ENCODE data around the gene SLC14A1. TPM values are rescaled to one million over a fixed set of nuclear protein-coding genes. Genes with fewer than 3 reads are reported as not detected.
"Not testable (repeated sequence)": the region's sequence is repeated elsewhere in the genome, so short reads cannot be mapped to it uniquely, and the experiment has no call there.

The SLC14A1 gene
- total and polyA plus RNA-seq, 4 experiments from 2014 or later = 1.8 to 3.6 (median 3.2) TPM

- intact Hi-C loops (cut with micrococcal nuclease) = no loop called here
- Mint-ChIP-seq H3K4me3 (no peak overlapping the region), H3K9me3 (no peaks in the 10 kb centered on the region), H3K27ac (no peak overlapping the region), H3K27me3 (peaks cover 10 to 24% of the 10 kb centered on the region in 2 donors), H3K4me1 (no peaks in the 10 kb centered on the region), H3K36me3 (no peaks in the 10 kb centered on the region)
- CTCF ChIA-PET (ENCODE audit: partially characterized antibody) = interaction anchor here (1.4 kb wide), 1 partner anchor 54 kb away, joined by 3 read pairs; no protein-coding TSS in a partner anchor
- POLR2A ChIA-PET (ENCODE audit: partially characterized antibody) = no interaction called here
- no peak for DNase-seq
- H3K27ac ChIP-seq (ENCODE audit: low read depth, low read length) = no peak overlapping the region
- H3K27me3 ChIP-seq (ENCODE audit: insufficient read depth, low read length) = no peaks in the 10 kb centered on the region
- H3K4me1 ChIP-seq (ENCODE audit: insufficient read depth, low read length) = no peaks in the 10 kb centered on the region
- H3K36me3 ChIP-seq (ENCODE audit: insufficient read depth, low read length) = no peaks in the 10 kb centered on the region
- no peaks in the 10 kb centered on the region for H3K9me3 ChIP-seq (ENCODE audit: control insufficient read depth in 1 of 2, low read length in 2 of 2)
- H3K4me3 ChIP-seq (ENCODE audit: low read length in 2 of 2) = no peak overlapping the region
Observed at GRCh38 chr18:45753286-45753685, 29.3 kb downstream of the SLC14A1 start.

GRCh38 chr18:45755934-45756333 lies 32.0 kb downstream of the SLC14A1 start:
- Mint-ChIP-seq H3K27ac (no peak overlapping the region), H3K27me3 (peaks cover 17 to 33% of the 10 kb centered on the region in 2 donors), H3K9me3 (no peaks in the 10 kb centered on the region), H3K4me1 (peaks cover 0 to 5% (median 0%) of the 10 kb centered on the region in 4 donors), H3K4me3 (no peak overlapping the region), H3K36me3 (no peaks in the 10 kb centered on the region)
- H3K9me3 ChIP-seq (ENCODE audit: control insufficient read depth in 1 of 2, low read length in 2 of 2) = no peaks in the 10 kb centered on the region
- H3K27ac ChIP-seq (ENCODE audit: low read depth, low read length) = no peak overlapping the region
- H3K4me3 ChIP-seq (ENCODE audit: low read length in 2 of 2) = no peak overlapping the region
- no peak for DNase-seq
- POLR2A ChIA-PET (ENCODE audit: partially characterized antibody) = no interaction called here
- intact Hi-C loops (cut with micrococcal nuclease) = no loop called here
- H3K36me3 ChIP-seq (ENCODE audit: insufficient read depth, low read length) = no peaks in the 10 kb centered on the region
- H3K27me3 ChIP-seq (ENCODE audit: insufficient read depth, low read length) = no peaks in the 10 kb centered on the region
- H3K4me1 ChIP-seq (ENCODE audit: insufficient read depth, low read length) = no peaks in the 10 kb centered on the region
- CTCF ChIA-PET (ENCODE audit: partially characterized antibody) = no interaction called here

- no peaks in the 10 kb centered on the region for H3K36me3 Mint-ChIP-seq
- H3K27me3 ChIP-seq (ENCODE audit: insufficient read depth, low read length) = no peaks in the 10 kb centered on the region
- intact Hi-C loops (cut with micrococcal nuclease) = no loop called here
- no peaks in the 10 kb centered on the region for H3K36me3 ChIP-seq (ENCODE audit: insufficient read depth, low read length)
- H3K27ac ChIP-seq (ENCODE audit: low read depth, low read length) = no peak overlapping the region
- CTCF ChIA-PET (ENCODE audit: partially characterized antibody) = interaction anchor here (1.3 kb wide), 1 partner anchor 12 kb away, joined by 3 read pairs; no protein-coding TSS in a partner anchor
- no peaks in the 10 kb centered on the region for H3K9me3 ChIP-seq (ENCODE audit: control insufficient read depth in 1 of 2, low read length in 2 of 2)
- H3K4me3 ChIP-seq (ENCODE audit: low read length in 2 of 2) = no peak overlapping the region
- DNase-seq = no peak
- H3K27ac Mint-ChIP-seq = no peak overlapping the region
- POLR2A ChIA-PET (ENCODE audit: partially characterized antibody) = no interaction called here
- no peaks in the 10 kb centered on the region for H3K4me1 ChIP-seq (ENCODE audit: insufficient read depth, low read length)
- no peaks in the 10 kb centered on the region for H3K9me3 Mint-ChIP-seq
- H3K4me1 Mint-ChIP-seq = peaks cover 0 to 5% (median 0%) of the 10 kb centered on the region in 4 donors
- no peak overlapping the region for H3K4me3 Mint-ChIP-seq
- peaks cover 17 to 33% of the 10 kb centered on the region in 2 donors for H3K27me3 Mint-ChIP-seq
Observed at GRCh38 chr18:45757005-45757404, 33.0 kb downstream of the SLC14A1 start.

- CTCF ChIA-PET (ENCODE audit: partially characterized antibody) = interaction anchor here (1.3 kb wide), 1 partner anchor 12 kb away, joined by 3 read pairs; no protein-coding TSS in a partner anchor
- intact Hi-C loops (cut with micrococcal nuclease); H3K4me3 Mint-ChIP-seq: not testable (repeated sequence)
Observed at GRCh38 chr18:45757644-45758043, 33.7 kb downstream of the SLC14A1 start.

GRCh38 chr18:45760462-45761036 lies 36.6 kb downstream of the SLC14A1 start:
- Mint-ChIP-seq H3K36me3 (no peaks in the 10 kb centered on the region), H3K4me3 (no peak overlapping the region), H3K27me3 (peaks cover 8 to 22% of the 10 kb centered on the region in 2 donors), H3K27ac (no peak overlapping the region), H3K9me3 (no peaks in the 10 kb centered on the region), H3K4me1 (peaks cover 0 to 5% (median 2%) of the 10 kb centered on the region in 4 donors)
- no peak overlapping the region for H3K27ac ChIP-seq (ENCODE audit: low read depth, low read length)
- POLR2A ChIA-PET (ENCODE audit: partially characterized antibody) = no interaction called here
- H3K27me3 ChIP-seq (ENCODE audit: insufficient read depth, low read length) = no peaks in the 10 kb centered on the region
- DNase-seq = no peak
- H3K4me3 ChIP-seq (ENCODE audit: low read length in 2 of 2) = no peak overlapping the region
- CTCF ChIA-PET (ENCODE audit: partially characterized antibody) = no interaction called here
- intact Hi-C loops (cut with micrococcal nuclease) = no loop called here
- no peaks in the 10 kb centered on the region for H3K4me1 ChIP-seq (ENCODE audit: insufficient read depth, low read length)
- H3K36me3 ChIP-seq (ENCODE audit: insufficient read depth, low read length) = no peaks in the 10 kb centered on the region
- no peaks in the 10 kb centered on the region for H3K9me3 ChIP-seq (ENCODE audit: control insufficient read depth in 1 of 2, low read length in 2 of 2)

More at GRCh38 chr18:45757644-45758043, 33.7 kb downstream of the SLC14A1 start:
- H3K9me3 Mint-ChIP-seq; POLR2A ChIA-PET (ENCODE audit: partially characterized antibody); H3K27me3 ChIP-seq (ENCODE audit: insufficient read depth, low read length); H3K36me3 Mint-ChIP-seq; H3K4me1 ChIP-seq (ENCODE audit: insufficient read depth, low read length); DNase-seq; H3K4me1 Mint-ChIP-seq; H3K27ac Mint-ChIP-seq; H3K36me3 ChIP-seq (ENCODE audit: insufficient read depth, low read length); H3K27ac ChIP-seq (ENCODE audit: low read depth, low read length); H3K9me3 ChIP-seq (ENCODE audit: control insufficient read depth in 1 of 2, low read length in 2 of 2); H3K4me3 ChIP-seq (ENCODE audit: low read length in 2 of 2): not testable (repeated sequence)
- peaks cover 17 to 33% of the 10 kb centered on the region in 2 donors for H3K27me3 Mint-ChIP-seq

- CTCF ChIA-PET (ENCODE audit: partially characterized antibody) = no interaction called here
- H3K36me3 ChIP-seq (ENCODE audit: insufficient read depth, low read length) = no peaks in the 10 kb centered on the region
- intact Hi-C loops (cut with micrococcal nuclease) = no loop called here
Observed at GRCh38 chr18:45761512-45762114, 37.6 kb downstream of the SLC14A1 start.

GRCh38 chr18:45764000-45764686 lies 40.2 kb downstream of the SLC14A1 start:
- Histone ChIP-seq H3K4me3 (ENCODE audit: low read length in 2 of 2) (no peak overlapping the region), H3K27ac (ENCODE audit: low read depth, low read length) (no peak overlapping the region), H3K27me3 (ENCODE audit: insufficient read depth, low read length) (no peaks in the 10 kb centered on the region), H3K9me3 (ENCODE audit: control insufficient read depth in 1 of 2, low read length in 2 of 2) (no peaks in the 10 kb centered on the region), H3K4me1 (ENCODE audit: insufficient read depth, low read length) (no peaks in the 10 kb centered on the region), H3K36me3 (ENCODE audit: insufficient read depth, low read length) (no peaks in the 10 kb centered on the region)
- POLR2A ChIA-PET (ENCODE audit: partially characterized antibody) = no interaction called here
- H3K9me3 Mint-ChIP-seq = no peaks in the 10 kb centered on the region
- no peak for DNase-seq
- CTCF ChIA-PET (ENCODE audit: partially characterized antibody) = no interaction called here
- no peak overlapping the region for H3K4me3 Mint-ChIP-seq
- no peak overlapping the region for H3K27ac Mint-ChIP-seq
- H3K36me3 Mint-ChIP-seq = no peaks in the 10 kb centered on the region
- H3K27me3 Mint-ChIP-seq = peaks cover 8 to 14% of the 10 kb centered on the region in 2 donors
- intact Hi-C loops (cut with micrococcal nuclease) = no loop called here
- H3K4me1 Mint-ChIP-seq = peaks cover 0 to 5% (median 2%) of the 10 kb centered on the region in 4 donors

More at GRCh38 chr18:45761512-45762114, 37.6 kb downstream of the SLC14A1 start:
- Histone ChIP-seq H3K27ac (ENCODE audit: low read depth, low read length) (no peak overlapping the region), H3K27me3 (ENCODE audit: insufficient read depth, low read length) (no peaks in the 10 kb centered on the region), H3K4me1 (ENCODE audit: insufficient read depth, low read length) (no peaks in the 10 kb centered on the region), H3K9me3 (ENCODE audit: control insufficient read depth in 1 of 2, low read length in 2 of 2) (no peaks in the 10 kb centered on the region), H3K4me3 (ENCODE audit: low read length in 2 of 2) (no peak overlapping the region)
- H3K27ac Mint-ChIP-seq = no peak overlapping the region
- no peak overlapping the region for H3K4me3 Mint-ChIP-seq
- POLR2A ChIA-PET (ENCODE audit: partially characterized antibody) = no interaction called here
- no peaks in the 10 kb centered on the region for H3K9me3 Mint-ChIP-seq
- peaks cover 0 to 5% (median 2%) of the 10 kb centered on the region in 4 donors for H3K4me1 Mint-ChIP-seq
- peaks cover 8 to 16% of the 10 kb centered on the region in 2 donors for H3K27me3 Mint-ChIP-seq
- H3K36me3 Mint-ChIP-seq = no peaks in the 10 kb centered on the region
- no peak for DNase-seq

Measured in CD4-positive, alpha-beta memory T cell (primary cell).